NCI-H2081 (cell line): Measurements from ENCODE around the gene SPIN2A.
A peak's percentile ranks its signal among the peaks of the same experiment; 100 is the strongest.
"Not testable (repeated sequence)": the region's sequence is repeated elsewhere in the genome, so short reads cannot be mapped to it uniquely, and the experiment has no call there.

Experiments
- DNase-seq, 2 experiments: peaks; one replicate each; lab custom pipeline; 2025; lab: John Stamatoyannopoulos, UW

Gene SPIN2A

GRCh38 chrX:57137073-57137472, at the start of gene SPIN2A:
SPIN2A (minus strand) TSS chrX:57137397; CDS start chrX:57136597, 800 bp downstream.
- DNase-seq, result not testable (repeated sequence)

GRCh38 chrX:57178605-57179004, 41.4 kb upstream of the SPIN2A start:
- no peak for DNase-seq

- DNase-seq, result no peak
Measured at GRCh38 chrX:57177070-57177469, 39.9 kb upstream of the SPIN2A start.

DNA sequence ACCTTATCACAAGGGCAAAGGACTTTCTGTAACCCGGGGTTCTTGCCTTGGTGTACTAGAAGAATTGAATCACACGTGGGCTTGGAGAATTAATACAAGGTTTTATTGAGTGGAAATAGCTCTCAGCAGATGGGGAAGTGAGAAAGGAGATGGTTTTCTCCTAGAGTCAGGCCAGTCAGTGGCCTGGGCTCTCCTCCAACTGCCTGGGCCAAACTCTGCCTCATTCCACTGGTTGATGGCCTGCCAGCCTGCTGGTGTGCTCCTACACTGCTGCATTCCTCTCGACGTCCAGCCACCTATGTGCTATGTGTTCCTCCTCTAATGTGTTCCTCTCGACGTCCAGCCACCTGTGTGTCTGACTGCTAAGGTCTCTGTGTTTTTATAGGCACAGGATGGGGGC, 35.3 kb upstream of the SPIN2A start:
- DNase-seq, result no peak

DNA sequence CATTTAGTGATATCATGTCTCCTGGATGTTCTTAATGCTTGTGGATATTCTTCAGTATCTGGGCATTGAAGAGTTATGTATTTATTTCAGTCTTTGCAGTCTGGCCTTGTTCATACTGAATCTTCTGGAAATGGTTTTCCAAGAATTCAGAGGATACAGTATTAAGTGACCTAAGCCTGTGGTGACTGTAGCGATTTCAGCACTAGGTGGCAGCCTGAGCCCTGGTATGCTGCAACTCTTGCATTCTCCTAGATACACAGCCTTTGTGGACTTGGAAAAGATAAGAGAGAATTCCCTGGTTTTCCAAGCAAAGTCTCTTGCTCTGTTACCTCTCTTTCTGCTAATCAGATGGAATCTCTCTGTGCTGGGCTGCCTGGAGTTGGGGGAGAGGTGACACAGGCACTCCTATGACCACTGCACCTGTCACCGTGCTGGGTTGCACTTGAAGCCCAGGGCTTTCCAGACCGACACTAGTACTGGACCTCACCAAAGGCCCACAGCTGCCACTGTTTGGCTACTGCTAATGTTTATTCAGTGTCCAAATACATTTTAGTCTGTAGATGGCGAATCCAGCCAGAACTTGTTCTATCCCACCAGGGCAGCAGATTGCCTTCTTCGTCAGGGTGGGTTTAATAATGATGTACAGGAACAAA, 19.3 kb upstream of the SPIN2A start:
- peak; percentile 2 to 12 for DNase-seq

- DNase-seq, result no peak
Measured at GRCh38 chrX:57155171-57155570, 18.0 kb upstream of the SPIN2A start.

DNA sequence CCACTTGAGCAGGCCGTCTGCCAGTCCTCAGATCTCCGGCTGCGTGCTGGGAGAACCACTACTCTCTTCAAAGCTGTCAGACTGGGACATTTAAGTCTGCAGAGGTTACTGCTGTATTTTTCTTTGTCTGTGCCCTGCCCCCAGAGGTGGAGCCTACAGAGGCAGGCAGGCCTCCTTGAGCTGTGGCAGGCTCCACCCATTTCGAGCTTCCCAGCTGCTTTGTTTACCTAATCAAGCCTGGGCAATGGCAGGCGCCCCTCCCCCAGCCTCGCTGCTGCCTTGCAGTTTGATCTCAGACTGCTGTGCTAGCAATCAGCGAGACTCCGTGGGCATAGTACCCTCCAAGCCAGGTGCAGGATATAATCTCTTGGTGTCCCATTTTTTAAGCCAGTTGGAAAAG, 15.0 kb upstream of the SPIN2A start:
- not testable (repeated sequence) for DNase-seq

- no peak for DNase-seq
Measured at GRCh38 chrX:57138674-57139073, 1.5 kb upstream of the SPIN2A start.

GRCh38 chrX:57137501-57137900, 304 bp upstream of the SPIN2A start:
- no peak for DNase-seq

DNA sequence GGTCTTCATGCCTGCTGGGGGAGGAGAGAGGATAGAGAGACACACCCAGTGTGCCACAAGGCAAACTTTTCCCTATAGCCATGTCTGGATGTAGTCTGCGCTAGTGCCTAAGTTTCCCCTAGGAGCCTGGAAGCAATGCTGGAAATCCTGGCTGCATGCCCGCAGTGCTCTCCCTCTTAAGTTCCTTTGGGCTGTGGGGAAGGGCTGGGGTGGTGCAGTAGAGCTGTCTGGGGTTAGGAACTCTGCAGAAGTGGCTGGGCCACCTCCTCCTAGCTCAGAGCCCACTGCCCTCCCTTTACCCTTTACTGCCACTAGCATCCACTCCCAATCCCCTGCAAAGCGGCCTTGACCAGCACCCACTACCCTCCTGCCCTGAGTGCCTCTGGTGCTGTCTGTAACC, 608 bp downstream of the SPIN2A start:
- not testable (repeated sequence) for DNase-seq

DNA sequence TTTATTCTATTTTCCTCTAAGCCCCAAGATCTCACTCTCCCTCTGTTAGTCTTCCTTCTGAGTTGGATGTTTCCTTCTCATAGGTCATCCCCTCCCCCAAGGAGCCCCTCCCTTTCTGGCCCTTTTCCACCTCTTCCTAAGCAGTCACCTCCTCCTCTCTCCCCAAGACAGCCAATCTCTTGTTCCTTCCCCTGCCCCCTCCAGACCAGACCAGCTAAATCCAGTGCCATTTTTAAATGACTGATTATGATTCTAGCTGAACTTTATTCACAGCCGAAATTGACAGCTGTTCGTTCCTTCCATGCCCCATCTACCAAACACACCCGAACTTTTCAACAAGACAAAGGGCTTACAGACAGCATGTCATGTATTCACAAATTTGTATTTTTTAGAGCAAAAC, 1.9 kb downstream of the SPIN2A start:
- DNase-seq, result no peak

DNA sequence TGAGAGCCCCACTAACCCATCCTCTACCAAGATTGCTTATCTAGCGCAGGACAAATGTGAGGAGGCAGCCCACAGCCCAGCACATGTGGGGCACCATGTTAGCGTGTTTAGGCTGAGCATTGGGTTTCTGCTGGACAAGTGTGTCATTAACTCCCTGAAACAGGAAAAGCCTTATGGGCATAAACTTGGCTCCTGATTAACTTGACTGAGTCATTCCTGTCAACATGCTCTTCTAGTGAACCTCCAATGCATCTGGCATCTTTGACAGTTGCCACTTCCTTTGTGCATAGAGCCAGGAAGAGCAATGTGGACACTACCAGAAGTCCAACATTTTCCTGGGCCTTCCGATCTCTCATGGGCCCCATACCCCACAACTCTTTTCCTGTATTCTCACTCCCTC, 2.5 kb downstream of the SPIN2A start:
- no peak for DNase-seq

DNA sequence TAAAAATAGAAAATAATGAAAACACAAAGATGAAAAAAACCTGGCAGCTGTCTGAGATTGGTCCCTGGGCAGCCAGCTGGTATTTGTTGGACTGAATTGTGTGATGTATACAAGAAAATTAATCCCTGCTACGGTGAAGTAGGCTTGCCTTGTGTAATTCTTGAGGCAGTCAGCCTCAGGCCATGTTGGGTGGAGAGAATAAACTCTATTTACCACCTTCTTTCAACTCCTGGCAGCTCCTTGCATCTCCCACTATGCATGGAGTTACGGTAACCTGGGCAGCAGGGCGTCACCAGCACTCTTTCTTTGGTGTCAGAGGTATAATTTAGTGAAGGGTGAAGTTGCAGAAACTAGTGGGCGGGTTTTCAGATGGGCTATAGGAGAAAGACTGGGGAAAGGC, 3.5 kb downstream of the SPIN2A start:
- DNase-seq, result no peak

GRCh38 chrX:57133284-57133683, 3.9 kb downstream of the SPIN2A start:
- not testable (repeated sequence) for DNase-seq

DNA sequence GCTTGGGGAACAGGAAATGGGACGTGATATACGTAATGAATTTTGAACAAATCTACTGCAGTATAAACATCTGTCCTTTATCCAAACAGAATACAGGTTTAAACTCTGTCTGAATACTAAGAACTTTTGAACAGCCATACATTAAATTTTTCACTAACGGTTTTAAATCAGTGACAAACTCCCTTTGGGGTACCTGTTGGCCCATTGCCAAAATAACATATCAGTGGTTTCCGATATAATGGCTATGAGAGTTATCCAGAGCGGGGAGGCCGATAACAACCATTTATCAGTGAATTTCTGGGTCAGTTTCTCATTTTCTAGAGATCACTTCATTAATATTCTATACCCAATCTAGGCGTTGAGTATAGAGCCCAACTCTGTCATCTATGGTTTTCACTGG, 5.2 kb downstream of the SPIN2A start:
- no peak for DNase-seq

DNA sequence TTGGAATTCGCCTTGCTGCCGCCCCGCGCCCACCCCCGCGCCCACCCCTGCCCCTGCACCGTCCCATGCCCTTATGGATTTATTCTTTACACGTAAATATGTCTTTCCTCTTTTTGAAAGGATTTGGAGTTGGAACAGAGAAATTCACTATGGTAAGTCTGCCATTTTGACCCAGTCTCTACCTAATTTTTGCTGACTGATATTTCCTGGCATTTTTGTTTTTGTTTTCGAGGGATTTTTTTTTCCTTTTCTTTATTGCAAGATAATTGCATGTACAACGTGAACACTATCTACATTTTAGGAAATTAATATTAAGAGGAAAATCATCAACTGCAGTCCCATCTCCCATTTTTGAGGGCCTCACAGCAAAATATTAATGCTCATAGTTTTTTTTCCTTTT, 15.4 kb downstream of the SPIN2A start:
- DNase-seq, result no peak

DNA sequence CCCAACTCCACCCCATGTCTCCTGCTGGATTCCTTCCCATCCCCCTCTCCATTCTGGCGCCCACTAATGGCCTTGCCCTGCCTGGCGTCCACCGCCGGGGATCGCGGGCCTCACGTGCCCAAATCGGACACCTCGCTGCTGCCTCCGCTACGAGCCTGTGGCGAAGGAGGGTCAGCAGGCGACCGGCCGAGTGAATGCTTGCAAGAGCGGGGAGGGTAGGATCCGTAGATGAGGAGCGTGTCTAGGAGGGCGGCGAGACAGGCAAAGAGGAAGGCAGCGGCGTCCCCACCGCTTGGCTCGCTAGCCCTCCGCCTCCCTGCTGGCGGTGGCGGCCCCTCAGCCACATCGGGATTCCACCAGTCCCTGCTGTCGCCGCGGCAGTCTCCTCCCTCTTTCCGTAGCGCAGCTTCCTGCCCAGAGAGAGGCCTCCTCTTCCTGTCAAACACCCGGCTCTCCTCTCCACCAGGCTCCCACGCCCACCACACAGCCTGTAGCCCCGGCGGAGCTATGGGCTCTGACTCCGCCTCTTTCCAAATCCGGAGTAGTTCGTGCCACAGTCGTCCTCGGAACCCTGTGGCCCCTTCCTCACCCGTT, 15.9 kb downstream of the SPIN2A start, which contains the start of gene SPIN2B:
Gene SPIN2B, minus strand, starts transcription at position 387 of the 594 bp plus-strand sequence.
- peak; percentile 75 to 89 for DNase-seq

- not testable (repeated sequence) for DNase-seq
Measured at GRCh38 chrX:57120619-57121161, 16.5 kb downstream of the SPIN2A start.

DNA sequence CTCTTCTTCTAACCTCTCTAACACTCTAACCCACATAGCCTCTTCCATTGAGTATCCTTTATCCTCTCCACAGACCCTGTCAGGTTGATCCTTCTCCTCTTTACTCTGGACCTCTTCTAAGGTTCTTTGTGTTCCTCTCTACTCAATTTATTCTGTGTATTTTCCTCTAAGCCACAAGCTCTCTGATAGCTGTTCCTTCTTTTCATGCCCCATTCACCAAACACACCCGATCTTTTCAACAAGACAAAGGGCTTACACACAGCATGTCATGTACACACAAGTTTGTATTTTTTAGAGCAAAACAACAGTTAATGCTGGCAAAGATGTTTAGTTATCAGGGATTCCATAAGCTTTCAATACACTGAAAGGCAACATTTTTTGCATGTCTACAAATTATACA, 17.8 kb downstream of the SPIN2A start:
- no peak for DNase-seq

GRCh38 chrX:57117566-57117965, 19.6 kb downstream of the SPIN2A start:
- DNase-seq, result not testable (repeated sequence)

DNA sequence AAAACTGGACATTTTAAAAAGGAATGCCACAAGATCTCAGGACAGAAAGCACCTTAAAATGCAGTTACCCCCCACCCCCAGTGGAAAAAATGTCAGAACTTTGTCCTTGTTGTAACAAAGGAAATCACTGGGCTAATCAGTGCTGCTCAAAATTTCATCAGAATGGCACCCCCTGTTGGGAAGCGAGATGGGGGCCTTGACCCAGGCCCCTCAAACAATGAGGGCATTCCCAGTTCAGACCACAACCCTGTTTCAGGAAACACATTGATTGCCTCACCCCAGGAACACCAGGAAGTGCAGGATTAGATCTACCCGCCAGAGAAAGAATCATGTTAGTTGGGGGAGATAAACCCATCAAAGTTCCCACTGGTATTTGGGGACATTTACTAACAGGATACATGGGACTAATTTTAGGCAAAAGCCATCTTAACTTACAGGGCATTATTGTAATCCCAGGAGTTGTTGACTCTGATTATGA, 32.2 kb downstream of the SPIN2A start:
- DNase-seq, result no peak

DNA sequence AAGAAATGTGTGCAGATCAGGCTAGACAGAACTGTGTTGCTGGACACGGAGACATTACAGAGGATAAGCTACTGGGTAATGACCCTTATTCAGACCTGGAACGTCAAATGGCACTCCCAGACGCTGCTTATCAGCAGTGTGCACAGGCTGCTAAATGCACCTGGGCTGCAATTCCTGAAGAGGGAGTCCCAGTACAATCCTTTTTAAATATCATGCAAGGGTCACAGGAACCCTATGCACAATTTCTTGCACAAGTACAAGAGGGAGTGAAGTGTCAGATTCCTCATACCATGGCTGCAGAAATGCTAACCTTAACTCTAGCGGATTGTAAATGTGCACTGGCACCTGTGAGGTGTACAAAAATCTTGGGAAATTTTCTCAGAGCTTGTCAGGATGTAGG, 32.8 kb downstream of the SPIN2A start:
- no peak for DNase-seq

DNA sequence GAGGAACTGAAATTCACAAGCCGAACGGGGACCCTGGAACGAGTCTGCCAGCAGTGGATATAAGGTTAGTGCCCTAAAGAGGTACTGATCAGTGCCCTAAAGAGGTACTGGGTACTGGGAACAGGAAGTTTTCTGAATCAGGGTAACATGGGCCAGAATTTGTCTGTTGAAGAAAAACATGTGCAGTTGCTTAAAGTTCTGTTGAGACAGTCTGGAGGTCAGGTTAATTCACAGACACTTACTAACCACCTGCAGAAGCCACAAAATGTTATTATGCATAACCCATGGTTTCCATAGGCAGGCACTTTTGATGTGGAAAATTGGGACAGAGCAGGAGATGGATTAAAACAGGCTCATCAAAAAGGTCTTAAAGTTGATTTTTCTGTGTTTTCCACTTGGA, 33.7 kb downstream of the SPIN2A start:
- DNase-seq, result no peak
